GM19324 (cell line): Measurements from ENCODE around the gene AGAP1.

Source experiments
- ATAC-seq: cut with Tn5 transposase; IDR thresholded peaks from one replicate; pipeline ENCODE4 v1.9.1; 2021; ENCODE audit warnings: mild to moderate bottlenecking, moderate library complexity; ENCODE audit not compliant: unreplicated experiment, low FRiP score

AGAP1 gene

GRCh38 chr2:235849489-235849888, 355.6 kb downstream of the AGAP1 start:
- ATAC-seq = no peak

- ATAC-seq = no peak
Observed at GRCh38 chr2:235850289-235850688, 356.4 kb downstream of the AGAP1 start.

DNA sequence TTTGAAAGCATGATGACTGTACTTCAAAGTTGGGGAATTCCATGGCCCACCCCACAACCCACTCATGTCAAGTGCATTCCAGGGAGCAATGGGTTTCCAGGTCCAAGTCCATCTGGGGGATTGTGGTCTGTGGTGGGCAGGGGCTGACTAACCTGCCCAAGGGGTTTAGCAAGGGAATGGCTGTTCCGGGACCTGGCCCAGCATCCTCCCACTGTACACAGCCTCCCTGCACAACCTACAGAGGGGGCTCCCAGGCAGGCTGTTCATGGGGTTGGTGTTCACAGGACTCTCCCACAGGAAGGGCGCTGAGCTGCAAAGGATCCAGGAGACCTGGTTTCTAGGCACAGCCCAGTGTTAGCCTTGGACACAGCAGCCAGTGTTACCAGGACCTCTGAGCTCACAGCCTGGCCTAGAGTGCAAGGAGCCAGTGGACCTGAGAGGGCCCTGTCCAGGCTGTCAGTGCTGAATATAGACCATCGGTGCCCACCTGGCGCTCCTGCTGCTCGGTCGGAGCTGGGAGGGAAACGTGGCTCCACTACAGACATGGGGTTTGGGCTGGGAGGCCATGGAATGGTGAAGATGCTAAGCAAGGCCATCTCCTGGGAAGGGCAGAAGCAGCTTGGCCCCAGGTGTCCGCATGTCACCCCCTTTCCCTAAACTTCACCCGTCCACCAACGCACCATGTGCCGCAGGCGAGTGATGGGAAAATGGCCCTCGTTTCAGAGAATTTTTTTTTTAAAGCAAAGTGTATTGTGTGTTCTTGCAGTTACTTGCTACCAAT, 357.1 kb downstream of the AGAP1 start:
- ATAC-seq = no peak

GRCh38 chr2:235851828-235852525, 358.1 kb downstream of the AGAP1 start:
- no peak for ATAC-seq

DNA sequence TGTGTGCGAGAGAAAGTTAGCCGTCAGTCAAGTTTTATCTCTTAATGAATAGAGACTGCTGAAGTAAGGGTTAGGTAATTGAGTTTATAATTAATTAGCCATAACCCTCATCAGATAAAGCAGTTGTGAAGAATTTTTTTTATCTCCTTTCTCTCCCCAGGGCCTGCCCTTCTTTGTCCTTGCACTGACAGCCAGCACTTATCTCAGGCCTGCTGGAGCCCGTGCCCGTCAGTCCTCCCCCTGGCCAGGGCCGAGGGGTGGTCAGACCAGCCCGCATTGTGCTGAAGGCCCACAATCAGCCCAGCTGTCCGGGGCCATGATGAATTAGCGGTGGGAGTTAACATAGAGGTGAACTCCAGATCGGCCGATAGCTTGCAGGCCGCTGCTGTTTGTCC, 358.7 kb downstream of the AGAP1 start:
- ATAC-seq = no peak

DNA sequence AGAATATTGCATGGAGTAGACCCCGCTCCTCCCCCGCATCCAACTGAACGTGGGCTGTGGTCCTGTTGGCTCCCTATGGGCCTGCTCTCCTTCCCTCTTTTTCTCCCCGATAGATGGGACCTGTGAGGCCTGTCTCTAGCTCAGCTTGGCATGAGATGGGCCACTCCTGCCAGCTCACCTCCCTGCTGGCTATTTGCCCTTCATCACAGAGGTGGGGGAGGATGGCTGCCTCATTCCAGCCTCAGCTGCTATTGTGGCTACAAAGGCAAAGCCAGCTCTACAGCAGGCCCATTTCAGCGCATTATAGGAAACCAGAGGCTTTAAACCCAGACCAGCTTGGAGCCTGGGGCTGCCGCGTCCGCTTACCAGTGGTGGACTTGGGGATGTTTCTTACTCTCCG, 360.4 kb downstream of the AGAP1 start:
- ATAC-seq = no peak

DNA sequence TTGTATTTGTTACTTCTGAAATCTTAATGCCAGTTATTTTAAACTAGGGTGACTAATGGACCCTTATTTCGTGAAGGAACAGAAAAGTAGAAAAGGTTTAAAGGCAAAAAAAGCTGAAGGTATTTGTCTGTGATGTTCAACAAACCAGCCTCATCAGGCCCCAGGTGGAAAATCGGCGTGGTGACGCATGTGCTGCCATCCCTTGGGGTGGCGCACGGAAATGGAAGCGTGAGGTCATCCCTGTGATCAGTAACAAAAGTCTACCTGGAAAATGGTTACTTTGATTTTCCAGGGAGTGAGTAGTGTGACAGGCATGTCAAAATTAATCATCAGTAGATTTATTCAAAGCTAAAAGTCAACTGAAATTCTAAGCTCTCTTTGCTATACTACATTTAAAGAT, 361.2 kb downstream of the AGAP1 start:
- no peak for ATAC-seq

DNA sequence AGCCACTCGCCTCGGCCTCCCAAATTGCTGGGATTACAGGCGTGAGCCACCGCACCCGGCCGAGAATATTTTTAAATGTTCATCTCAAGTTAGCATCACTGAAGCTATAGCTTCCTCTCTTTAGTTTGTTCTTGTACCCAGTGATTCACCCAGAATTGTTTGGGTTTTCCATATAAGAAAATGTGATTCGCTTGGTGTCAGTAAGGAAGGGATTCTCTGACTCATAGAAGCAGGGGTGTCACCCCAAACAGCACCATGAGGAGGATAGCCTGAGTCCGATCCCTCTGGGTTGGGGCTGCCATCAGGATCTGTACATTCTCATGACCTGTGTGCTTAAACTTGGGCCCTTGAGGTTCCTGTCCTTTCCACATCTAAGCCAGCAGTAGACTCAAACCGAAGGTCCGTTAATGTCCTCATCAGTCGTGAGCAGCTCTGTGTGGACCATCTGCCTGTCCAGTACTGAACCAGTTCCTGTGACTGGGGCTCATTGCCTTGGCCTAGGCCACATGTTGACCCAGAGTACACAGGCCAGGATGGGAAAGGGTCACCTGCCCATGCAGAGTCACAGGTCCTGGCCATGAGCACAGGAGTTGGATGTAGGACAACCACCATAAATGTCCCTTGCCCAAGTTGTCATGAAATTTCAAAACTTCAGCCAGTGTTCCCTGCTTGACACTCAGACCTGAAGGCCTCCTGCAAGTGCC, 362.5 kb downstream of the AGAP1 start:
- ATAC-seq = no peak

DNA sequence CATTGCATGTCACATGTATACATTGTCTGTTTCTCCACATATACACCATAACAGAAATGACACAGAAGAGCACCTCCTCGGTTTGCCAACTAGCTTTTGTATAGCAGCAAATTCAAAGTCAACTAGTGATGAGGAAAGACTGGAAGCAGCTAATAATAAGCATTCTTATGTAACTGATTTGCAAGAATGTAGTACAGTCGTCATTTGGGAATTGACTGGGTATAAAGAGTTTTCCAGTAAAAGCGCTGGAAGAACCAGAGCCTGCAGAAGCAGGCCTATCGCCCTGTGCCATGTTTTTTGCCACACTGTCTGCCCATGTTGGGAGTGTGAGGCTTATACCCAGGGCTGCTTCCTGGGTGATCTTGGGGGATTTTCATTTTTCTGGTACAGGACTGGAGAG, 363.8 kb downstream of the AGAP1 start:
- no peak for ATAC-seq

GRCh38 chr2:235858881-235859280, 365.0 kb downstream of the AGAP1 start:
- no peak for ATAC-seq

GRCh38 chr2:235859651-235860050, 365.8 kb downstream of the AGAP1 start:
- ATAC-seq = no peak

DNA sequence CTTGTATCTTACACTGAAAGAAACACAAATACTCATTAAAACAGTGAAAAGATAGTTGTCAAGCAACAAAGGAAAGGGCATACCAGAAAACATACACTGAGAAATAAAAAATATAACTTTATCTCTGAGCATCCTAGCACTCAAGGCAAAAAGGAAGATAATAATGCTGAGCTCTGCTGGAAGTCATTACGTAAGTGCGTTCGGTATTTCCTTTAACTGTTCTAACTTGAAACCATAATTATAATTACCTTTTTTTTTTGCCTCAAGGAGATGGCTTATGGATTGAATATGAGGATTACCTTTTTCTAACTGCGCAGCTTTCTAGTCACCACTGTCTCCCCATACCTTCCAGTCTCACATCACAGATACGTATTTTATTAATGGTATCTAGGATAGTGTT, 366.3 kb downstream of the AGAP1 start:
- no peak for ATAC-seq

DNA sequence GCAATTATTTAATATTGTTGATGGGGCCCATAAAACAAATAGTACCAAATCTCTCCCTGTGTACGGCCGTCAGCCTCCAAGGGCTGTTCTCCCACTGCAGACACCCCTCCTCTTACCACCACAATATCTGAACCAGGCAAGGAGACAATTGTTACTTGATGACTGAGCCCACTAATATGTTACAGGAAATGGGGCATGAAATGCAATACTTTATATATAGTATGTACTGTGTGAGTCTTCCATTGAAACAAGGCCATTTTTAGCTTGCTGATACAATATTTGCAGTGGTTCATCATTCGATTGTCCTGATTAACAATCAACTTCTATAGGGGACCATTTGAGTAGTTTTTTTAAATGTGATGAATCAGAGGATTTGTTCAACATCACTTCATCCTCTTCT, 367.0 kb downstream of the AGAP1 start:
- ATAC-seq = no peak

GRCh38 chr2:235861383-235861782, 367.5 kb downstream of the AGAP1 start:
- no peak for ATAC-seq

GRCh38 chr2:235863414-235863813, 369.6 kb downstream of the AGAP1 start:
- ATAC-seq = no peak

DNA sequence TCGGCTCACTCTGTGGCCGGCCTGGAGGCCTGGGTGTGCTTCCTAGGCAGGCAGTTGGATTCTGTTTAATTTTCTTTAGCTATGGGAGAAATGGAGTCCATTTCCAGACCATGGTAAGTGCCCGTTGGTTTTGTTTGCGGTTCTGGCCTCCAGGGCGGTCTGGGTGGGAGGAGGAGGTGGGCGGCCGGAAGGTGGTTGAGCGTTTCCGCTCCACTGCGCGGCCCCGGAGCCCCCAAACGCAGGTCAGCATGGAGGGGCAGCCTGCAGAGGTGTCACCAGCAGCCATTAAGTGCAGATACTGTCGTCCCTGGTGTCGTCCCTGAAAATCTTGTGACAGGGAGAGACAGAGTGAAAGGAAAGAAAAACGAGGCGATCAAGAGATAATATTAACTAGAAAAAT, 370.5 kb downstream of the AGAP1 start:
- no peak for ATAC-seq

- no peak for ATAC-seq
Observed at GRCh38 chr2:235864733-235865515, 371.1 kb downstream of the AGAP1 start.

DNA sequence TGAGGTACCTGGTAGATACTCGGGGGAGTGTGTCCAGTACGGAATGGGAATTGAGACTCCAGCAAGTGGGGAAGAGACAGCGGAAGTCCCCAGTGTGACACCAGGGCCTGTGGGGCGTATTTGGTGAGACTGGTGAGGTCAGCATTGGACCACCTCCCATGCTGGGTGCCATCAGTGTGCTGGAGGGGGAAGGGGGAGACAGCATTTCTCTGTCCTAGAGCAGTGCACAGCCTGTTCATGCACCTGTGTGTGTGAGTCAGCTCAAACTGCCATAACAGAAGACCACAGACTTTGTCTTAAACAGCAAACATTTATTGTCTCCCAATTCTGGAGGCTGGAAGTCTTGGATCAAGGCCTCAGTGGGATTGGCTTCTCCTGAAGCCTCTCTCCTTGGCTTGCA, 372.5 kb downstream of the AGAP1 start:
- ATAC-seq = no peak

GRCh38 chr2:235868224-235868623, 374.4 kb downstream of the AGAP1 start:
- ATAC-seq = no peak

DNA sequence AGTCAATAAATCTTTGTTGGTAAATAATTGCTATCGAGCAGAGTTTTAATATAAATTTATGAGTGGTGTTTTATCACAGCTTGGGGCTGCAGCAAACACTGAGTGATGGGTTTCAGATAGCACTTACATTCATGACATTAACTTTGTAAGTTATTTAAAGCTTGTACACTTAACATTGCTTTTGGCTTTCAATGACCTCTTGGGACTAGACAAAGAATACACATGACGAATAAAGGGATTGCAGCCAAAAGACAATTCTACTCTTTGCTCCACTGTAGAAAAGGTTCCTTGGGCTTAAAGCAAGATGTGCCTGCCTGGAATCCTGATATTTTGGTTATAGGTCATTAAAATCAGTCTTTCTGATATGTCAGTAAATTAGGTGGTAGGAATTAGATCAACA, 374.8 kb downstream of the AGAP1 start:
- ATAC-seq = no peak

GRCh38 chr2:235870515-235870914, 376.7 kb downstream of the AGAP1 start:
- no peak for ATAC-seq
